ENCODE measurements around the gene MFAP4. TPM values are rescaled to one million over a fixed set of nuclear protein-coding genes. Genes with fewer than 3 reads are reported as not detected.

The MFAP4 gene
- total RNA-seq, 4 donors from 2014 or later = 11.1 to 65.7 (median 30.6) TPM

- DNase-seq (ENCODE audit: low spot score in 2 of 2) = peak in 1 of 2 donors; percentile 83
- intact Hi-C loops (cut with DNase I; ENCODE audit: low total_unique reads) = loop anchor here (10.0 kb wide), 1 partner anchor 51 kb away; no protein-coding TSS in a partner anchor
- no peak overlapping the region for H3K4me3 ChIP-seq (ENCODE audit: low read depth, poor library complexity, severe bottlenecking)
- TF ChIP-seq, protein P1, sequence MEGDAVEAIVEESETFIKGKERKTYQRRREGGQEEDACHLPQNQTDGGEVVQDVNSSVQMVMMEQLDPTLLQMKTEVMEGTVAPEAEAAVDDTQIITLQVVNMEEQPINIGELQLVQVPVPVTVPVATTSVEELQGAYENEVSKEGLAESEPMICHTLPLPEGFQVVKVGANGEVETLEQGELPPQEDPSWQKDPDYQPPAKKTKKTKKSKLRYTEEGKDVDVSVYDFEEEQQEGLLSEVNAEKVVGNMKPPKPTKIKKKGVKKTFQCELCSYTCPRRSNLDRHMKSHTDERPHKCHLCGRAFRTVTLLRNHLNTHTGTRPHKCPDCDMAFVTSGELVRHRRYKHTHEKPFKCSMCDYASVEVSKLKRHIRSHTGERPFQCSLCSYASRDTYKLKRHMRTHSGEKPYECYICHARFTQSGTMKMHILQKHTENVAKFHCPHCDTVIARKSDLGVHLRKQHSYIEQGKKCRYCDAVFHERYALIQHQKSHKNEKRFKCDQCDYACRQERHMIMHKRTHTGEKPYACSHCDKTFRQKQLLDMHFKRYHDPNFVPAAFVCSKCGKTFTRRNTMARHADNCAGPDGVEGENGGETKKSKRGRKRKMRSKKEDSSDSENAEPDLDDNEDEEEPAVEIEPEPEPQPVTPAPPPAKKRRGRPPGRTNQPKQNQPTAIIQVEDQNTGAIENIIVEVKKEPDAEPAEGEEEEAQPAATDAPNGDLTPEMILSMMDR (IDR thresholded peaks at IDR 0.05) = no peak
- no peak for TF ChIP-seq POLR2A (IDR thresholded peaks at IDR 0.05)
- WGBS, 2 donors = 89 to 93% methylated on average over 18 of the region's 18 CpGs
Measured at GRCh38 chr17:19335951-19336631, 50.9 kb downstream of the MFAP4 start.

DNA sequence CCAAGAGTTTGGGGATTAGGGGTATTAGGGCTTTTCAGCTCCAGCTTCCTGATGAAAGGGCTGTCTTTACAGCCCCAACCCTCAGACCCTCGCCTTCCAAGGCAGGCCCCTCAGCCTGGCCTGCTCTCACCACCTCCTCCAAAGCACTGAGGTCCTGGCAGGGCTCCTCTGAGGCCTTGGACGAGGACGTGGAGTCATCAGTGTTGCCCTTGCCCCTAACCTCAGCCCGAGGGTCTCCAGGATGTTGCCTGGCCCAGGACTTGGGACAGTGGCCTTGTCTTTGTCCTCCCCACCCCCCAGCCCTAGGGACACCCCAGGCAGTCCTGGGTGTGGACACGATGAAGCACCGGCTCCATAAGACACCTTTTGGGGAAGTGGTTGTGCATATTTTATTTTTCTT, 52.7 kb downstream of the MFAP4 start:
- no peak overlapping the region for H3K4me3 ChIP-seq (ENCODE audit: low read depth, poor library complexity, severe bottlenecking)
- DNase-seq (ENCODE audit: low spot score in 2 of 2) = peak in 1 of 2 donors; percentile 79
- no peak for TF ChIP-seq POLR2A (IDR thresholded peaks at IDR 0.05)
- TF ChIP-seq, protein P1 (IDR thresholded peaks at IDR 0.05) = no peak
- WGBS, 2 donors = 71 to 90% methylated on average over 2 to 6 of the region's 6 CpGs
- intact Hi-C loops (cut with DNase I; ENCODE audit: low total_unique reads) = loop anchor here (10.0 kb wide), 1 partner anchor 50 kb away; no protein-coding TSS in a partner anchor

GRCh38 chr17:19333736-19334290, 53.2 kb downstream of the MFAP4 start:
- TF ChIP-seq POLR2A (IDR thresholded peaks at IDR 0.05) = no peak
- TF ChIP-seq, protein P1 (IDR thresholded peaks at IDR 0.05) = no peak
- WGBS, 2 donors = 59 to 78% methylated on average over 8 to 12 of the region's 12 CpGs
- H3K4me3 ChIP-seq (ENCODE audit: low read depth, poor library complexity, severe bottlenecking) = no peak overlapping the region
- intact Hi-C loops (cut with DNase I; ENCODE audit: low total_unique reads) = loop anchor here (10.0 kb wide), 1 partner anchor 49 kb away; no protein-coding TSS in a partner anchor
- DNase-seq (ENCODE audit: low spot score in 2 of 2) = no peak

MicroRNAs encoded within 50 kb of the gene (microRNA counts, 767-probe panel; counts per million panel counts)
- 0 to 358 counts per million in 2 donors for microRNA hsa-miR-1180

Small RNAs within 50 kb of the gene (microRNA-seq; reads per million reads assigned to microRNA genes)
- 105 to 142 reads per million in 2 donors for gene MIR1180 (ENCODE audit: borderline number of aligned reads in 1 of 2, borderline replicate concordance in 2 of 2)

Other genes with a start within 250 kb of the MFAP4 start
- 100 to 1,000 TPM in 2 of 4 donors, 10 to 100 TPM in 2; 69.4 to 251 (median 96.3) TPM for gene EPN2, start 149.8 kb downstream of the MFAP4 start, total RNA-seq
- gene B9D1, start 24.5 kb downstream of the MFAP4 start, total RNA-seq = 10 to 100 TPM in 3 of 4 donors, 1 to 10 TPM in 1; 2.4 to 24.5 (median 19.5) TPM
- gene MAPK7, start 8.7 kb downstream of the MFAP4 start, total RNA-seq = 10 to 100 TPM; 34.9 to 95.7 (median 61.1) TPM
- gene RNF112, start 24.0 kb upstream of the MFAP4 start, total RNA-seq = 1 to 10 TPM in 3 of 4 donors, under 1 TPM in 1; 0.54 to 4.2 (median 1.3) TPM
- gene SLC47A1, start 146.7 kb upstream of the MFAP4 start, total RNA-seq = 10 to 100 TPM in 3 of 4 donors, 1 to 10 TPM in 1; 9.7 to 62.7 (median 30.6) TPM

Measured in lower leg skin (tissue), 4 donors.